Smooth muscle cell of the brain vasculature (primary cell): ENCODE results near the gene AKAP14.
"Not testable (repeated sequence)": the region's sequence is repeated elsewhere in the genome, so short reads cannot be mapped to it uniquely, and the experiment has no call there.

ENCODE experiments used
- DNase-seq: peaks from one replicate; pipeline ENCODE4 v3.0.0-alpha.2; 2012; ENCODE audit warnings: low read depth, low spot score

Gene AKAP14

GRCh38 chrX:119922391-119922790 lies 26.7 kb downstream of the AKAP14 start:
- DNase-seq: not testable (repeated sequence)

GRCh38 chrX:119935215-119935874 lies 39.7 kb downstream of the AKAP14 start:
- no peak for DNase-seq

- DNase-seq: no peak
Observed at GRCh38 chrX:119941336-119941735, 45.6 kb downstream of the AKAP14 start.

GRCh38 chrX:119942173-119942819 lies 46.6 kb downstream of the AKAP14 start:
- DNase-seq: no peak

- no peak for DNase-seq
Observed at GRCh38 chrX:119942831-119943184, 47.1 kb downstream of the AKAP14 start.

GRCh38 chrX:119943185-119943988 lies 47.7 kb downstream of the AKAP14 start, which contains the start of gene NKAP:
Gene NKAP (minus strand): TSS chrX:119943751. CDS start chrX:119943605, 146 bp downstream.
- DNase-seq: peak; percentile 83

DNA sequence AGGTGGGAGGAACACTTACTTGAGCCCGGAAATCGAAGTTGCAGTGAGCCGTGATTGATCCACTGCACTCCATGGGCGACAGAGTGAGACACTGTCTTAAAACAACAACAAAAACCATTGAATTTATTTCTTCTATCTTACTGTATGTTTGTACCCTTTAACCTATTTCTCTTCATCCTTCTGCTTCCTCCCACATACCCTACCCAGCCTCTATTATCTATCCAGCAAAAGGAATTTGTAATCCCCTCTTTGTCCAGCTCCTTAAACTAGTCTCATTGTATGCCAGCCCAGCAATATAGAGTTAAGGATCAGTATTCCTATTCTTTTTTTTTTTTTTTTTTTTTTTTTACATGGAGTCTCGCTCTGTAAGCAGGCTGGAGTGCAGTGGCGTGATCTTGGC lies 49.8 kb downstream of the AKAP14 start:
- DNase-seq: no peak

GRCh38 chrX:119948381-119948780 lies 52.7 kb downstream of the AKAP14 start:
- no peak for DNase-seq

GRCh38 chrX:119954374-119954773 lies 58.7 kb downstream of the AKAP14 start:
- DNase-seq: no peak

GRCh38 chrX:119955807-119956570 lies 60.3 kb downstream of the AKAP14 start:
- DNase-seq: not testable (repeated sequence)

DNA sequence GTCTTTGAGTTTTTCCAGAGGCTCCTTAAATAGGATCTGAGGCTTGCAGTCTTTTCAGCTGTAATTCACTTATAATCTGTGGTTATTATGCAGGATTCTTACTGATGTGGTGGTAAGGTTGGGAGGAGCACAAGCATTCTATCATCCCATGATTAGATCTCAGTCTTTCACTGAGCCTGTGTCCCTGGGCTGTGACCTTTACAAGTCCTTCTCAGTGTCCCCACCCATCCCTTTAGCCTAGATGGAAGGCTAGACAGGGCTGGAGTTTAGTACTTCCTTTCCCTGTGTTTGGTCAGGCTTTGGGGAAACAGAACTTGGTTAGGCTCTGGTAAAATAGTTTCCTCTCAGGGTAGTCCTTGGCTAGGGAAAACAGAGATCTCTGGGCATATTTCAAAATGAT lies 64.9 kb downstream of the AKAP14 start:
- no peak for DNase-seq

DNA sequence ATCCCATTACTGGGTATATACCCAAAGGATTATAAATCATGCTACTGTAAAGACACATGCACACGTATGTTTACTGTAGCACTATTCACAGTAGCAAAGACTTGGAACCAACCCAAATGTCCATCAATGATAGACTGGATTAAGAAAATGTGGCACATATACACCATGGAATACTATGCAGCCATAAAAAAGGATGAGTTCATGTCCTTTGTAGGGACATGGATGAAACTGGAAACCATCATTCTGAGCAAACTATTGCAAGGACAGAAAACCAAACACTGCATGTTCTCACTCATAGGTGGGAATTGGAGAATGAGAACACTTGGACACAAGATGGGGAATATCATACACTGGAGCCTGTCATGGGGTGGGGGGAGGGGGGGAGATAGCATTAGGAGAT lies 71.1 kb downstream of the AKAP14 start:
- not testable (repeated sequence) for DNase-seq
